K562 (cell line): ENCODE data around the gene ITGA3. TPM values are rescaled to one million over a fixed set of nuclear protein-coding genes. Genes with fewer than 3 reads are reported as not detected.

Experiments used
- ATAC-seq: fragments of 200-7000 bp; cut with Tn5 transposase; 3 replicates; pipeline ENCODE4 v1.9.1; 2020; ENCODE audit warnings: moderate library complexity
- BruUV-seq: library from RNA; stranded (reverse); fragments of 400-500 nt; replicated peaks from 2 replicates; lab custom pipeline; 2021; lab: Mats Ljungman, UMichigan
- CTCF ChIA-PET: fragments of 300-600 bp; formaldehyde crosslinking; extraction: SDS; loops from one replicate; lab custom pipeline; 2021; ENCODE audit warnings: low intra/inter-chr PET ratio; lab: Yijun Ruan, JAX
- POLR2A ChIA-PET: fragments of 300-600, 350-650 bp; sonication (Branson Sonifier 250); formaldehyde crosslinking; extraction: SDS; loops from one replicate; lab custom pipeline; 2021; ENCODE audit warnings: antibody characterized with exemption, inconsistent platforms; lab: Yijun Ruan, JAX
- DNase-seq, 4 experiments: peaks; one replicate each; pipeline versions ENCODE4 v3.0.0 to v3.0.0-alpha.2; 2011 to 2018; ENCODE audit warnings: low spot score in 3 of 4, mixed read lengths in 3 of 4; ENCODE audit errors: extremely low read depth in 1 of 4
- FAIRE-seq: peaks from 2 replicates; lab custom pipeline; 2011; peaks lifted over from hg19 to GRCh38; lab: Jason Lieb, UNC
- H2AFZ ChIP-seq: 2 replicates; pipeline ENCODE4 v1.6.0; 2011; ENCODE audit warnings: low read depth, low read length, control low read depth, inconsistent platforms
- H3K27ac ChIP-seq: fragments of 200-600 bp; 3 replicates; pipeline ENCODE4 v1.8.0; 2011; ENCODE audit warnings: low read depth, mild to moderate bottlenecking, control low read depth, inconsistent platforms, low read length, moderate library complexity, mixed read lengths; ENCODE audit errors: extremely low read depth
- H3K27me3 ChIP-seq, 2 experiments: fragments of 300-600 bp in 1 of 2; 2 replicates in 1 of 2; 3 replicates in 1 of 2; pipeline versions ENCODE4 v1.6.0 to v1.8.0; 2011; ENCODE audit warnings: inconsistent platforms in 2 of 2, low read length in 2 of 2, mild to moderate bottlenecking in 1 of 2, mixed read lengths in 1 of 2, moderate library complexity in 1 of 2; ENCODE audit not compliant: control insufficient read depth in 2 of 2, insufficient read depth in 2 of 2
- H3K36me3 ChIP-seq: fragments of 300-600 bp; 3 replicates; pipeline ENCODE4 v1.8.0; 2011; ENCODE audit warnings: mild to moderate bottlenecking, low read length, inconsistent platforms; ENCODE audit not compliant: control insufficient read depth, insufficient read depth
- H3K4me1 ChIP-seq, 2 experiments: fragments of 200-600 bp in 1 of 2; replicated peaks in 1 of 2; 2 replicates in 1 of 2; 3 replicates in 1 of 2; pipeline versions ENCODE4 v1.5.1 to v1.8.0; 2011; ENCODE audit warnings: inconsistent platforms in 2 of 2, low read length in 2 of 2, mild to moderate bottlenecking in 1 of 2, mixed read lengths in 1 of 2, moderate library complexity in 1 of 2; ENCODE audit not compliant: control insufficient read depth in 2 of 2, insufficient read depth in 2 of 2
- H3K4me2 ChIP-seq: 2 replicates; pipeline ENCODE4 v1.6.1; 2011; ENCODE audit warnings: low read length, control low read depth, inconsistent platforms, mixed read lengths; ENCODE audit not compliant: insufficient read depth
- H3K4me3 ChIP-seq: fragments of 200-600 bp; sonication (generic), shearing (Covaris generic); 2 replicates; pipeline ENCODE4 v1.5.1; 2016; ENCODE audit warnings: control low read depth, inconsistent platforms
- H3K79me2 ChIP-seq: fragments of 200-600 bp; 3 replicates; pipeline ENCODE4 v1.8.0; 2011; ENCODE audit warnings: low read length, inconsistent platforms; ENCODE audit not compliant: control insufficient read depth, insufficient read depth
- H3K9ac ChIP-seq, 2 experiments: 2 replicates each; pipeline versions ENCODE4 v1.6.0 to v1.6.1; 2011; ENCODE audit warnings: low read depth in 2 of 2, low read length in 2 of 2, control low read depth in 1 of 2, inconsistent platforms in 1 of 2, mild to moderate bottlenecking in 1 of 2, mixed read lengths in 1 of 2; ENCODE audit not compliant: insufficient read depth in 1 of 2
- H3K9me1 ChIP-seq: one replicate; pipeline ENCODE4 v1.6.0; 2011; ENCODE audit warnings: inconsistent platforms, mild to moderate bottlenecking, low read length, moderate library complexity; ENCODE audit not compliant: control insufficient read depth, insufficient read depth
- H3K9me3 ChIP-seq: replicated peaks from 2 replicates; pipeline ENCODE4 v1.5.1; 2011; ENCODE audit warnings: low read depth, low read length, inconsistent platforms; ENCODE audit not compliant: control insufficient read depth, insufficient read depth
- H4K20me1 ChIP-seq: replicated peaks from 2 replicates; pipeline ENCODE4 v1.6.1; 2011; ENCODE audit warnings: low read length, inconsistent platforms, mixed read lengths; ENCODE audit not compliant: control insufficient read depth, insufficient read depth
- E4F1 ChIP-seq: fragments of 250-450 bp; sonication (Bioruptor Pico); IDR thresholded peaks from 2 replicates; pipeline ENCODE4 v1.5.0; 2021; ENCODE audit warnings: mild to moderate bottlenecking, borderline replicate concordance
- MXD1 ChIP-seq: fragments of 250-450 bp; sonication (Bioruptor Pico); IDR thresholded peaks from 2 replicates; pipeline ENCODE4 v1.8.0; 2021; ENCODE audit warnings: borderline replicate concordance, mild to moderate bottlenecking, moderate library complexity; ENCODE audit not compliant: poor library complexity, severe bottlenecking
- ZNF217 ChIP-seq: sonication (generic); formaldehyde crosslinking; IDR thresholded peaks from 2 replicates; pipeline ENCODE4 v1.8.0; 2022; ENCODE audit warnings: mild to moderate bottlenecking, missing genetic modification reagents
- WGBS: fragments of 100-300 bp; shearing (Covaris generic); methylation state at CpG from one replicate; pipeline ENCODE4 v1.1.6; 2016; ENCODE audit warnings: low coverage, mixed read lengths; ENCODE audit not compliant: insufficient coverage; ENCODE audit errors: missing lambda C conversion rate; 5-methylcytosine and 5-hydroxymethylcytosine counted together
- in situ Hi-C: fragments of 300-500 bp; cut with MboI; formaldehyde crosslinking; loops from 4 replicates; pipeline ENCODE4 v1.15.0; 2018; ENCODE audit warnings: inconsistent platforms, mixed read lengths
- intact Hi-C: fragments of 100-400 bp; cut with micrococcal nuclease; formaldehyde crosslinking; loops from 2 replicates; pipeline ENCODE4 v1.14.2; 2022
- polyA plus RNA-seq, 8 experiments: library from polyadenylated mRNA; depleted of rRNA in 4 of 8; stranded (reverse) in 5 of 8; unstranded in 3 of 8; fragments of >200 nt; fragmentation: Nextera tagmentation in 2 of 8; fragmentation: Illumina TruSeq in 1 of 8; extraction: Ambion mirVana in 2 of 8; extraction: Trizol in 1 of 8; gene quantifications; 2 replicates each; pipeline versions ENCODE4 v1.2.1 to v1.2.3, GENCODE V29; 2011 to 2014; ENCODE audit warnings: inconsistent platforms in 1 of 8, missing spikeins in 1 of 8
- total RNA-seq, 7 experiments: library from RNA; depleted of rRNA in 6 of 7; stranded (reverse); fragments of >200 nt in 6 of 7; fragmentation: Illumina TruSeq in 2 of 7; extraction: Trizol in 2 of 7; gene quantifications; 2 replicates each; pipeline versions ENCODE4 v1.2.1 to v1.2.3, GENCODE V29; 2011 to 2021; ENCODE audit warnings: low replicate concordance in 1 of 7

Gene ITGA3
- total and polyA plus RNA-seq, 9 of the 15 experiments (the other 6 are each of a cell fraction or from before 2014, with no cell fraction given): 0.03 to 0.75 (median 0.14) TPM; not detected in 2

- H3K79me2 ChIP-seq: no peaks in the 10 kb centered on the region
- WGBS: 0% methylated on average over 4 of the region's 5 CpGs
- H3K4me2 ChIP-seq: no peak overlapping the region
- ATAC-seq (no peak), DNase-seq (no peak), FAIRE-seq (no peak)
- no peak overlapping the region for H3K27ac ChIP-seq
- H2AFZ ChIP-seq: no peak overlapping the region
- peaks cover 0 to 18% of the 10 kb centered on the region in 2 experiments; a peak in 2 of 5 replicates for H3K4me1 ChIP-seq
- POLR2A ChIA-PET: interaction anchor here (1.4 kb wide), 1 partner anchor 50 kb away, joined by 4 read pairs; no protein-coding TSS in a partner anchor
- no peaks in the 10 kb centered on the region for H3K9me1 ChIP-seq
- intact Hi-C loops (no loop called here), in situ Hi-C loops (no loop called here)
- CTCF ChIA-PET: no interaction called here
- H3K4me3 ChIP-seq: no peak overlapping the region
- TF ChIP-seq ZNF217 (CRISPR knock-in tag) (no peak), MXD1 (CRISPR knock-in tag) (no peak), E4F1 (CRISPR knock-in tag) (no peak)
- peaks cover 3% of the 10 kb centered on the region; the same call in 1 of the 2 replicates for H4K20me1 ChIP-seq
- H3K9ac ChIP-seq: no peak overlapping the region
- peaks cover 19 to 61% of the 10 kb centered on the region in 2 experiments for H3K27me3 ChIP-seq
- no TSS peak for BruUV-seq
- no peaks in the 10 kb centered on the region for H3K9me3 ChIP-seq
- no peaks in the 10 kb centered on the region for H3K36me3 ChIP-seq
These were observed 3.9 kb downstream of the ITGA3 start for GRCh38 chr17:50059759-50060273.
